GOT3 (cell line): Measurements from ENCODE around the gene LMO2.
"Not testable (repeated sequence)": the region's sequence is repeated elsewhere in the genome, so short reads cannot be mapped to it uniquely, and the experiment has no call there.

Source experiments
- DNase-seq: peaks from one replicate; lab custom pipeline; 2025; ENCODE audit warnings: mixed read lengths; lab: John Stamatoyannopoulos, UW

Gene LMO2

DNA sequence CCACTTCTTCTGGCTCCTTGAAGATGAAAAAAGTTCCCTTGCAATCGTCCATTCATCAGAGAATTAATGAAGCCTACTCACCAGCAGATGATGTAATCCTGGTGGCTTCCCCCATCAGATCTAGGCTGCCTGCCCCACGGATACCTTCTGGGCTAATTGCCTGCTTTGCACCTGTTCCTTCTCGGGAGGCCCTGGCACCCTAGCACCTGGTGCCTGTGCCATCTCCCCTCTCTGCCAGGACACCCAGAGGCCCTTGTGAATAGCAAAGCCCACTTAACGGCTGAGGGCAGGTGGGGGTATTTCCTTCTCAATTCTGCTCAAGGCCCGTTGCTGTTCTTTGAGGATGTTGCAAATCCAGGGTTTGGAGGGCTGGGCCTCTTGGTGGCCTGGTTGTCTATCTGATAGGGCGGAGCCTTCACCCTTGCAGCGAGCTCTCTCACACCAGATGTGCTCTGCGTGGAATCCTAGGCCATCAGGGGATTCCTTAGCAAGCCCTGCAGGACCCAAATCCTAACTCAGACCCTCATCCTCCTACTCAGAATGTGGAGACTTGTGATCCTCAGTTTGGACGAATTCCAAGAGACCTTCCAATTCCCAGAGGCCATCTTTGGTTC lies at the start of gene LMO2:
LMO2 (minus strand) TSS at position 363 of the 614 bp plus-strand sequence. CDS start 22,360 bp downstream, outside the sequence.
- no peak for DNase-seq

DNA sequence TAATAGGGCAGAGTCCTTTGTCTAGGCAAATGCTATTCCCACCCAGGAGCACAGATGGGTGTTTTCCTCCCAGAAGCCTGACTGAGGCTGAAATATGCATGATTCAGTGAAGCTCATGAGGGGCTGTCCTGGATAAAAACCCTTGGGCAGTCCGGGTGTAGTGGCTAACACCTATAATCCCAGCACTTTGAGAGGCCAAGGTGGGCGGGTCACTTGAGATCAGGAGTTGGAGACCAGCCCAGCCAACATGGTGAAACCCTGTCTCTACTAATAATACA lies 48.6 kb upstream of the LMO2 start:
- no peak for DNase-seq

DNA sequence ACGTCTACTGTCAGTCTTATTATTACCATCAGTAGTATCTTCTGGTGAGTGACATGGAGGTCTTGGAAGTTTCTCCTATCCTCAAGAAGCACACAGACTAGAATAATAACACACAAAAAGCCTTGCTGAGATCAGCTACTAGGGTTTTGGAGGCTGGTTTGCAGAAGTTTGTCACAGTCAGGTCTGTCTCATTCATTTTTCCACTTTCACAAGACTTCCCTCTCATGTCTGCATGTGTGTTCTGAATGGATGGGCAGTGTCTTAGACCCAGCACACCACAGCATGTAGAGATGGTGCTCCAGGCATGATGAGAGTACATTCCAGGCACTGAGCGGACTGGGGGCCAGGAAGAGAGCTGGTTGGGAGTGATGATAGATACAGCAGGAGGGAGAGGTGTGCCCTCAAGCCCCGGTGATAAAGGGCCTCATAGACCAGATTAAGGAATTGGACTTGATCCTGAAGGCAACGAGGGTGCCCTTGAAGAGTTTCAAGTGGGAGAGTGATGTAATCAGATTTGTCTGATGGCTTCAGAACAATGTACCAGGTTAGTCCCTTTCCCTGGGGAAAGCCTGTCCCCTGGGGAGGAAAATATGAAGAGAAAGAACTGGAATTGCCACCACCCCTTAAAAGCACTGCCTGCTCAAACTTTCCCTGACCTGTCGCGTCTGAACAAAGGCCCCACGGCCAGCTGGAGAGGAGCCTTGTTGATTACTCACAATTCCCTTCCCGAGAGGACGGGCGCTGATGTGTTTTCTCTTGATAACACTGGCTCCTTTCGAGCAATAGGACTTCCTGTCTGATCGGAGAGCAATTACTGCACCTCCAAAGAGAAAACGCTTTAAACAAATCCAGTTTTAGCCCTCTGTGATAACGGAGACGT lies 45.1 kb upstream of the LMO2 start:
- DNase-seq = no peak

DNA sequence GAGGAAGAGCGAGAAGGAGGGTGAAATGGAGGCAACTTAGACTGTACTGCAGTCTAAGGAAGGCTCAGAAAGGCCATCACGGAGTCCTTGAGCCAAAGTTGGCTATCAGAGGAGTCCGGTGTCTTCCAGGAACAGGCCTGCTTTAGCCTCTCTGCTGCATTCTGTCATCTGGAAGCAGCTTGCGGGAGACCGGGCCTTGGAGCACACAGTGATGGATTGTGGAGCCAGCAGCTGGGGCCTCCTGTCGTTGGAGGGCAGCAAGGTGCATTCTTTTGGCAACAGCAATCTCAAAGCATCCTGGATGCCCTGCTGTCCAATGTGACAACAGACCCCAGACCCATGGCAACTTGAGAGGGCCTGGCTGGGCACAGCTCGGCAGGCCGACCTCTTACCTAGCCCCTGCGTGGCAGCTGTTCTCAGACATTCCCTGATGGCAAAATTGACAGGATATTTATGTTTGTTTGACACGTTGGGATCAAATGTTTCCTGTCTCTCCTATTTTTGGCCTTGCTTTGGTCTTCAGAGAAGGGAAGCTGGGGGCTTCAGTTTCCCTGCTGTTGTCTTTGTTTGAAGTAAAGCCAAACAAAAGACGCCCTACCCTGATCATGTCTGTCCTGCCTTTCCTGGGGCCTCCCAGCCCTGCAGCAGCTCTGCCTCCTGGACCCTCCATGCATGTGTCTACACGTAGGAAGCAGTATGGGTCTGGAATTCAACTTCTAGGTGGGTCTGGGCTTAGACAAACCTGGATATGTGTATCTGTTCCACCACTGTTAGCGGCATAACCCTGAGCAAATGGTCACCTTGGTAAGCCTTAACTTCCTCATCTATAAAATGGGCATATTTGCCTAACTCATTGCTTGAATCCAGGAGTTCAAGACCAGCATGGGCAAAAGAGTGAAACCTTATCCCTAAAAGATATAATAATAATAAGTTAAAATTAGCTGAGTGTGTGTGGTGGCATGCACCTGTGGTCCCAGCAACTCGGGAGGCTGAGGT lies 43.9 kb upstream of the LMO2 start:
- DNase-seq = no peak

DNA sequence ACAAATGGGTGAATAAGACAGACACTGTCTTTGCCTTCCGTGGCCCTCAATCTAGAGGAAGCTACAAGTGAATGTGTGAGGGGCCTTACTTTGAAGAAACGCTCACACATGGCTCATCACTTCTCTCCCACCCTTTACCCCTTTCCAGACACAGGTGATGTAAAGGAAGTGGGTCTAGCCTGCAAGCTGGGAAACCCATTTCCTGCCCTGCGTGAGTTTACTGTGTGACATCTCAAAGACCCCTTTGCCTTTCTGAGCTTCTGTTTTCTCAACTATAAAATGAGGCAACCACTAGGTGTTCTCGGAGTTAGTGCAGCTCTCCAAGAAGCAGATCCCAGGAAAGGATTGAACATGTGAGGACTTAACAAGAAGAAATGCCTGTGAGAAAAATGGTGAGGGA lies 43.1 kb upstream of the LMO2 start:
- no peak for DNase-seq

DNA sequence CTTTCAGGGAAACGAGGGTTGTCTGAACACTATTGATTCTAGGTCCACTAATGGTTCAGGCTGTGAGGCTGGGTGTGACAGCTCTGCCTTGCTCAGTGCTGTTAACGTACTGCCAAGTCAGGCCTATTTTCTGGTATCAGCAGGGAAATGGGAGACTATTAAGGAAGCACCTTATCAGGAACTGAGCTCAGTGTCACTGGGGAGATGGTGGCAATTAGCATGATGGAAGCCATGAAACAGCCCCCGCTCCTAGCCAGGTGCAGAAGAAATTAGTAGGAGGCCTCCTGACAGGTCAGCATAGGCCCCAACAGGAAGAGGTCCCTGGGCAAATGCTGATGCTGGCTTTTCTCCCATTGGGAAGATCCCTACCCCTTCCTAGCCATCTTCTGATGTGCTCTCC lies 42.6 kb upstream of the LMO2 start:
- no peak for DNase-seq

DNA sequence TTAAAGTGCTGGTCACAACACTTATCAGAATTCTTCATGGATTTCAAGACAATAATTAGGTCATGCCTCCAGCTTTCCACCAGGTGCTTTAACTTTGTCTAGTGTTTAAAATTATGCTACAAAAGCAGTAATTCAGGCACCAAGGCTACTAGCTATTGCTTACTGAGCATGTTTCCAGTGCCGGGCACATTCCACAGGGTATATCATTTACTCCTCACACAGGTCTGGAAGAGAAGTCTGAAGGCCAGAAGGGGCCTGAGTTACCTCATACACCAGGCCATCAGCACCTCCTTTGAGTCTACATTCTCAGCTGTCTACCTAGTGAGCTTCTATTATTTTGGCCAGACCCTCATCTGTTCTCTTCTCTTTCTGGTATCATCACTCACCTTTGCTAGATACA lies 41.7 kb upstream of the LMO2 start:
- DNase-seq = no peak

DNA sequence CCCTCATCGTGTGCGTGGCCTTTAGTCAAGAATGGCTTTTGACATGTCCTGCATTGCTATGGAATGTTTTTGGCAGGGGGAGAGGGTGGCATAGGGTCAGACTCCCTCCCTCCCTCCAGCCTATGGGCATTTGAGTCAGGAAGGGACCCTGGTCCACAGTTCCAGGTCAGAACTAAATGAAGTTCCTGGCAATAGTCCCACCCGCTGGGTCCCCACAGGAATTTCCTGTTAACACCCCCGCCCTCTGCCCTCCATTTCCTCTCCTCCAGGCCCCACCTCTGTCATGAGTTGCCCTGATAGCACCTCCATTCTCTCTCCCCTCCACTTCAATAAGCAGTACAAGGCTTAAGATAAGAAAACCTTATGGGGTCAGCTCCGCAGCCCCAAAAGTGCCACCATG lies 40.8 kb upstream of the LMO2 start:
- no peak for DNase-seq

DNA sequence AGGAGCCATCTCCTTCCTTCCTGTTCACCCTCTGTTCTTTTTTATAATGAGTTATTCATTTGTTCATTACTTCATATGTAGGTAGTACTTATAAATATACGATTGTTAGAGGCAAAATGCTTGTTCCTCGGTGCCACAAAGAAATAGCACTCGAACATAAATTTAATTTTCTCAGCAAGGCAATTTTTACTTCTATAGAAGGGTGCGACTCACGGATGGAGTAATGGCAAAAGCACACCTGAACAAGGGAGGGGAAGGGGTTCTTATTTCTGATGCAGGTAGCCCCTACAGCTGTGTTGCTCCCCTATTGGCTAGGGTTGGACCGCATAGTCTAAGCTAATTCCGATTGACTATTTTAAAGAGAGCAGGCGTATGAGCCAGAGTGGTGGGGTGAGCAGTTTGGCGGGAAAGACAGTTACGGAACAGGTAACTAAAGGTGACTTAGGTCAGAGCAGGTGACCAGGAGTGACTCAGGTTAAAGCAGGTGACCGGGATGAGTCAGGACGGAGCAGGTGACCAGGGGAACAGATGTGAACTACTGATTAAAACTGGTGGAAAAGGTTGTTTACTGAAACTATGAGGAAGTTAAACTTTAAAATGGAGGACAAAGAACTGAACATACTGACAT lies 40.0 kb upstream of the LMO2 start:
- not testable (repeated sequence) for DNase-seq

DNA sequence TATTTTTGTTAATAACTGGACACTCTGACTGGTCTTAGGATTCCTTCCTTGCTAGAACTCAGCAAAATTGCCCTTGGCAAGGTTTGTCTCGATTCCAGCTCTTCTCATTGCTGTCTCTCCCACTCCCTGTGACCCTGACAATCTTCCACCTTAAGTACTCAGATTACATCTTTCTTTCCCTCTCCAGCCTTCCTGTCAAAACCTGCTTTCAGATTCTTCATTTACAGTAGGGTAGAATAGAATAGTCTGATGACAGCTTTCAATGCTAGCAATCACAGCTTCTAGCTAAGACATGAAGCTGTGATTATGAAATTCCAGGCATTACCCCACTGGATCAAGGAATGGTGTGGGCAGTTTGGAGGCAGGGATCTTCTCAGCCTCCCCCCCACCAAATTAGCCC lies 39.2 kb upstream of the LMO2 start:
- DNase-seq = no peak

DNA sequence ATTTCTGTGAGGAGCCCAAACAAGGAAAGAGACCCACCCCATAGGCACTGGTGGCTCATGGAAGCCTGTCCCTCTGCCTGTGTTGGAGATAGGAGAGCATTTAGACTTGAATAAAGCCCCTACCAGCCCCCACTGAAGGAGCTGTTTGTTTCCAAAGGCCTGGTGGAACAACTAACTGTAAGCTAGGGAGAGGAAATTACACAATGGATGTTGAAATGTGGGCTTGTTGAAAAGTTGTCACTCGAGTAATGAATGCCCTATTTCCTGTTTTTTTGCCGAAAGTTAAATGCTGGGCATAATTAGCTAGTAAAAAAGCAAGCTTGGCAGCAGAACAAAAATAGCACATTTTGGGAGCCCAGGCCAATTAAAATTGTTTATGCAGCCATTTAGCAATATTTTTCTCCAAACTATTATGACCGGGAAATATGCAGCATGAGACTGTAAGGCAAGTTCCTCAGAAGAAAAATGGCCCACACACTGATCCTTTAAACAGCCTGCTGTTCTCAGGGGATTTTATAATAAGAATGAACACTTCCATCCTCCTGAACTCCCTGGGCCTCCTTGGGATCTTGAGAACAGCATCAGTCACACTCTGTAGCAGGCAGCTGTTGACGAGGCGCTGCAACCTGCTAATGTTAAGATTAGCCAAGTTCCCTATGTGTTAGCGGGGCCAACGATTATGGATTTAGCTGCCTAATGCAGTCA lies 38.6 kb upstream of the LMO2 start:
- DNase-seq = no peak

DNA sequence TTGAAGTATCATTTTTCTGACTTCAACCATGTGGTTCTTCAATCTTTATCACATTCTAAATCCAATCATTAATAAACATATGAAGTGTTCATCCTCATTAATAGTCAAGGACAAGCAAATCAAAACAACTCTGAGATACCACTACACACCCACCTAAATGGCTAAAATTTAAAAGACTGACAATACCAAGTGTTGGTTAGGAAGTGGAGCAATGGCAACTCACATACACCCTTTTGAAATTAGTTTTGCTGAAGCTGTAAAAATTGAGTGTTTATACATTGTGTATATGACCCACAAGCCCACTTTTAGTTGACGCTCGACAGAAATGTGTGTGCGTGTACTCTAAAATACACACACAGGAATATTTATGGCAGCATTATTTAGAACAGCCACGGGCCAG lies 36.7 kb upstream of the LMO2 start:
- no peak for DNase-seq

DNA sequence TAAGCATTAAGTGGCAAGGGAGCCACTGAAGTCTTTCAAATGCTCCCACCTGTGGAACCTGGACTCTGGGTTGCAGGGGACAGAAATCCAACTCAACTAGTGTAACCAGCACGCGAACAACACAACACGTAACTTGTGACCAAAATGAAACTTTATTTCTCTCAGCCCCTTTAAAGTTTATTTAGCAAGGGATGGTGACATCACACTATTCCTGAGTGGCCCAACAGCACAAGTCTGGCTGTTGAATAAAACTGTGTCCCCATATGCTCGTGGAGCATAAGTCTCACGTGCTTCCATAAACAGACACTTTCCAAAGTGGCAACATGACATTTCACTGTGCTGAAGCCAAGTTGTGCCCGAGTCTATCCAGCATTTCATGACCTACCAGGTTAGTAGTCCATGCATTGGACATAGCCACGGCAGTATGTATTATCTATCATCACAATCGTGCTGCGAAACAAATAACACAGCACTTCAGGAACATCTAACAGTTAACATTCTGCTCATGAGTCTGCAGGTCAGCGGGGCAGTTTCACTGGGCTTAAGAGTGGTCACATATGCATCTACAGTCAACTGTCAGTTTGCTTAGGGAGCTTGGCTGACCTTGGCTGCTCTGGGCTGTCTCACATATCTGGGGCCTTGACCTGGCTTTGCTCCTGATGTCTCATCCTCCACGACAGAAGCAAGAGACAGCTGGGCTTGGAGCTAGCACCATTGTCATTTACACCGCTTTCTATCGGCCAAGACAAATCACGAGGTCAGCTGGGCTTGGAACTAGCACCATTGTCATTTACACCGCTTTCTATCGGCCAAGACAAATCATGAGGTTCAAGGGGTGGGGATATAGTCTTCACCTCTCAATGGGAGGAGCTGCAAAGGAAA lies 35.0 kb upstream of the LMO2 start:
- DNase-seq = no peak

DNA sequence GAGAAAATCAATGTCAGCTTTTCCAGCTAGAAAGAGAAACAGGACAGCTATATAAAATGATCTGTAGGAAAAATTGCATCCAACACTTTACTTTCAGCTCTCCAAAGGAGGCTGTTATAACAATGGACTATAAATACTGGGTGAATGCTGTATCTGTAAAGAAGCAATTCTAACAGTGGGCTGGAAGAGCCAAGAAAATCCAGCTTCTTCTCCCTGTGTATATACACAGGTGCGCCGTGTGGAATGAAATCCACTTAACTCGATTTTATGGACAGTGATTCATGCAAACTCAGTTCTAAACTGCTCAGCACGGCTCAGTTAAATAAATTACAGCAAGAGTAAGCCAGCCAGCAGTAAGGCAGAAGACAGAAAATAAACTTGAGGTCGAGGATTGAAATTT lies 32.5 kb upstream of the LMO2 start:
- DNase-seq = no peak

DNA sequence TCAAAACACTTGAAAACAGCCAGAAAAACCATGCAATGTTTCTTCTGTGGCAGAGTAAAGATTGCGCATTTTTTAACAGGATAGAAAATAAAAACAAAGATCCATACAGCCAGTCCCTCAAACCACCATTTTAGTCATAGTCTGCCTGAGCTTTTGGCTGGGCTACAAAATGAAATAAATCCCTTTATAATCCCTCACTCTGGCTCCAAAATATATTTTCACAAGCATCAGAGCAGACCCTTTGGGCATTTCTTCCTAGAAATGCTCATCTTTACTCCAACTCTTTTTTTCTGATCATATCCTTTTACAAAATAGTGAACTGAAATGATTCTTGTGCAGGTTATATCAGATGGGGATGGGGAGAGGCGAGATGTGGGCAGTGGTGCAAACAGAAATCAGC lies 31.8 kb upstream of the LMO2 start:
- no peak for DNase-seq

DNA sequence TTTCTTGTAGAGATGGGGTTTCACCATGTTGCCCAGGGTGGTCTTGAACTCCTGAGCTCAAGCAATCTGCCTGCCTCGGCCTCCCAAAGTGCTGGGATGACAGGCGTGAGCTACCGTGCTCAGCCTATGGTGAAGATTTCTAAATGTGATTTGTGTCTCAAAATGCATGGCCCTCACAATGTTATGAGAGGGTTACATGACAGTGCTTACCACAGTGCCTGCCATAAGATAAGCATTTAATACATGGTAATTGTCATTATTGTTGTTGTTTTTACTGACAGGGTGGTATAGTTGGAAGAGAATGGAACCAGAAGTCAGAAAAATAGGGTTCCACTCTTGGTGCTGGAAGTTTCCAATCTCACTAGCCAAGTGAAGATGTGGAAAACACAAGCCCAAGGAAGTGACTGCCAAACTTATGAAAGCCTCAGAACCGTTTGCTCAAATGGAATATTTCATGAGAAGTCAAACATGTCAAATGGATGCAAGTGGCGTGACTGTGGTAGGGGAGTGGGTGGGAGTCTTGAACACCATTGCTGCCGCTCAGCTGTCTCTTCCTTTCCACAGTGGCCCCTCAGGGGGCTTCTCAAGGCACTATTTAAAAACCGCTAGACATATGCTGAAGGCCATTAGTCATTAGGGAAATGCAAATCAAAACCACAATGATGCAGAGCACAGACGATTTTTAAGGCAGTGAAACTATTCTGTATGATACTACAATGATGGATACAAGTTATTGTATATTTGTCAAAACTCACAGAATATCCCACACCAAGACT lies 29.1 kb upstream of the LMO2 start:
- no peak for DNase-seq

DNA sequence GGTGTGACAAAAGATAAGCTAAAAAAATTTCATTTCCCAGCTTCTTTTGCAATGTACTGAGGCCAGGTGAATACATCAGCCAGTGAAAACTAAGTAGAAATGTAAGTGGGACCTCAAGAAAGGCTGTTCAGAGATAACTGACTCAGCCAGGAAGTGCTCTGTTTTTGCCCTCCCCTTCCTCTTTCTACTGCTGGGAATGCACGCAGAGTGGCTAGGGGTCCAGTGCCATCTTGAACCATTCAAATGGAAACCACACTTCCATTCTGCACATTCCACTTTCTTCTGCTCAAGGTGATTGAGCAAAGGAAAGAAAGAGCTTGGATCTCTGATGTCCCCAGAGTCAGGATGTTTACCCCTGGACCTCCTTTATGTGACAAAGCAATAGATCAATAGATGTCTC lies 27.8 kb upstream of the LMO2 start:
- DNase-seq = no peak

DNA sequence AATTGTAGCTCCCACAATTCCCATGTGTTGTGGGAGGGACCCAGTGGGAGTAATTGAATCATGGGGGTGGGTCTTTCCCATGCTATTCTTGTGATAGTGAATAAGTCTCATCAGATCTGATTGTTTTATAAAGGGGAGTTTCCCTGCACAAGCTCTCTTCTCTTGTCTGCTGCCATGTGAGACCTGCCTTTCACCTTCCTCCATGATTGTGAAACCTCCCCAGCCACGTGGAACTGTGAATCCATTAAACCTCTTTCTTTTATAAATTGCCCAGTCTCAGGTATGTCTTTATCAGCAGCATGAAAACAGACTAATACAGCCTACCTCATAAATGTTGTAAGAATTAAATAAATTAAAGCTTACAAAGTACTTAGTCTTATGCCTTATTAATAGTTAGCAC lies 25.5 kb upstream of the LMO2 start:
- not testable (repeated sequence) for DNase-seq

DNA sequence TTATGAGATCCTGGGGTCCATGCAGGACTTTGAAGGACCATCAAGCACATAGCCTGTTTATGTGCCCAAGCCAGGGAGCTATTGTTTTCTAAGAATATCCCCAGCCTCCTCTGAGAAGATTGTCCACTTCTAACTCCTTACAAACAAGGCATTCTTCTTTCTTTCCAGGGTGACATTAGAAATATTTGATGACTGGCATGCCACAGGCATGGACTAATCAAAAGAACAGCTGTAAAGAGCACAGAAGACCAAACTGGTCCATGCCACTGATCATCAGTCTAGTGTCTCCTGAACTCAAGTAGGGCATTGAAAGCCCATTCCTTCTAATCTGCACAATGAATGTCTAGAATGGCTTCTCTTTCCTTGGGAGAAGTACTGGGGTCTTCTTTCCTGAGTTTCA lies 24.9 kb upstream of the LMO2 start:
- DNase-seq = no peak

DNA sequence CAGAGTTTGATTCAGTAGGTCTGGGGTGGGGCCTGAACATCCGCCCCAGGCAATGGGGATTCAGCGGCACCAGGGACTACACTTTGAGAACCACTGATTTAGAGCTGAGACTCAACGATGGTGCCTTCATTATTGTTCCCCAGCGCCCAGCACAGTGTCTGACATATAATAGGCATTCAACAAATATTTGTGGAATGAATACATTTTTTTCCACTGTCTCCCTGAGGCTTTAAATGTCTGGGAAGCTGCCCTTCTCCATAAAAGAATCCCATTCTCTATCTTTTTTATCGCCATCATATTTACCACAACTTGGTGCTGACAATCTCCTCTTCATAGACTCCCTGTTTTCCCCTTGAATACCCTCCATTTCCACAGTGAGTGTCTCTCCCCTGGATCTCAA lies 23.6 kb upstream of the LMO2 start:
- no peak for DNase-seq
